H1 (cell line): Measurements from ENCODE around the gene SKOR2. TPM values are rescaled to one million over a fixed set of nuclear protein-coding genes. Genes with fewer than 3 reads are reported as not detected.

Source experiments
- CTCF ChIA-PET: fragments of 300-600 bp; sonication (Branson Sonifier 250); formaldehyde crosslinking; loops from one replicate; lab custom pipeline; 2021; ENCODE audit not compliant: partially characterized antibody; lab: Charles Lee
- POLR2A ChIA-PET: fragments of 300-600 bp; sonication (Branson Sonifier 250); formaldehyde crosslinking; loops from one replicate; lab custom pipeline; 2021; ENCODE audit warnings: inconsistent platforms; ENCODE audit not compliant: partially characterized antibody; lab: Charles Lee
- DNase-seq, 2 experiments: peaks; one replicate each; pipeline versions ENCODE4 v3.0.0 to v3.0.0-alpha.2; 2010 to 2022; ENCODE audit warnings: low spot score in 2 of 2, low read depth in 1 of 2, mixed read lengths in 1 of 2
- FAIRE-seq: peaks from 2 replicates; lab custom pipeline; 2011; peaks lifted over from hg19 to GRCh38; lab: Jason Lieb, UNC
- H2AFZ ChIP-seq: 2 replicates; pipeline ENCODE4 v1.8.1; 2012; ENCODE audit warnings: low read length, inconsistent platforms
- H2AK5ac ChIP-seq: 2 replicates; pipeline ENCODE4 v1.6.1; 2013; ENCODE audit warnings: low read depth, low read length
- H2BK120ac ChIP-seq: replicated peaks from 2 replicates; pipeline ENCODE3; 2013; ENCODE audit warnings: low read depth, low read length, inconsistent platforms
- H2BK12ac ChIP-seq: 2 replicates; pipeline ENCODE4 v1.6.1; 2013; ENCODE audit warnings: low read depth, low read length
- H2BK15ac ChIP-seq: 2 replicates; pipeline ENCODE4 v1.6.1; 2013; ENCODE audit warnings: low read length
- H2BK20ac ChIP-seq: 2 replicates; pipeline ENCODE4 v1.6.1; 2013; ENCODE audit warnings: low read length
- H2BK5ac ChIP-seq: 2 replicates; pipeline ENCODE4 v1.6.1; 2013; ENCODE audit warnings: low read depth, low read length
- H3K14ac ChIP-seq: 2 replicates; pipeline ENCODE4 v1.6.1; 2013; ENCODE audit warnings: inconsistent platforms; ENCODE audit not compliant: insufficient read length
- H3K18ac ChIP-seq: 2 replicates; pipeline ENCODE4 v1.6.1; 2013; ENCODE audit warnings: low read length; ENCODE audit errors: extremely low read depth
- H3K23ac ChIP-seq: 2 replicates; pipeline ENCODE4 v1.6.1; 2013; ENCODE audit warnings: inconsistent platforms; ENCODE audit not compliant: insufficient read length
- H3K23me2 ChIP-seq: 2 replicates; pipeline ENCODE4 v1.6.1; 2013; ENCODE audit warnings: low read depth, low read length
- H3K27ac ChIP-seq: 2 replicates; pipeline ENCODE4 v1.6.1; 2011; ENCODE audit warnings: low read depth, low read length, inconsistent platforms
- H3K27me3 ChIP-seq, 4 experiments: replicated peaks in 1 of 4; 1 replicate in 1 of 4; 2 replicates in 3 of 4; pipeline versions ENCODE4 v1.6.1 to v1.8.1; 2011 to 2013; ENCODE audit warnings: low read length in 3 of 4, mild to moderate bottlenecking in 3 of 4, inconsistent platforms in 2 of 4, mixed read lengths in 2 of 4, moderate library complexity in 1 of 4; ENCODE audit not compliant: control insufficient read depth in 3 of 4, insufficient read depth in 3 of 4; ENCODE audit errors: extremely low read depth in 1 of 4
- H3K36me3 ChIP-seq, 4 experiments: 2 replicates each; pipeline versions ENCODE4 v1.6.1 to v1.8.1; 2011 to 2013; ENCODE audit warnings: mild to moderate bottlenecking in 4 of 4, low read length in 3 of 4, moderate library complexity in 2 of 4, control low read depth in 1 of 4, inconsistent platforms in 1 of 4; ENCODE audit not compliant: insufficient read depth in 4 of 4, control insufficient read depth in 2 of 4
- H3K4ac ChIP-seq: replicated peaks from 2 replicates; pipeline ENCODE3; 2013; ENCODE audit warnings: low read length, low read depth, mixed read lengths, inconsistent platforms; ENCODE audit not compliant: insufficient read length
- H3K4me1 ChIP-seq, 4 experiments: replicated peaks in 1 of 4; 1 replicate in 1 of 4; 2 replicates in 3 of 4; pipeline versions ENCODE4 v1.6.1 to v1.8.1; 2011 to 2013; ENCODE audit warnings: low read length in 3 of 4, inconsistent platforms in 2 of 4, mixed read lengths in 1 of 4; ENCODE audit not compliant: insufficient read depth in 4 of 4, control insufficient read depth in 3 of 4
- H3K4me2 ChIP-seq, 2 experiments: 2 replicates each; pipeline versions ENCODE4 v1.6.1 to v1.8.1; 2011 to 2013; ENCODE audit warnings: low read depth in 2 of 2, low read length in 2 of 2, control low read depth in 1 of 2, inconsistent platforms in 1 of 2, mild to moderate bottlenecking in 1 of 2; ENCODE audit not compliant: insufficient read depth in 1 of 2
- H3K4me3 ChIP-seq, 4 experiments: fragments of 200-600, 300-600 bp in 1 of 4; sonication (generic), shearing (Covaris generic), sonication (Bioruptor Twin) in 1 of 4; 2 replicates each; pipeline versions ENCODE4 v1.5.1 to v1.8.1; 2011 to 2016; ENCODE audit warnings: low read length in 4 of 4, low read depth in 3 of 4, control low read depth in 2 of 4, inconsistent platforms in 2 of 4, mild to moderate bottlenecking in 2 of 4, mixed read lengths in 1 of 4, moderate library complexity in 1 of 4; ENCODE audit not compliant: insufficient read depth in 2 of 4; ENCODE audit errors: extremely low read depth in 1 of 4
- H3K56ac ChIP-seq: replicated peaks from 2 replicates; pipeline ENCODE3; 2013; ENCODE audit warnings: low read depth, mild to moderate bottlenecking, mixed read lengths, low read length, inconsistent platforms; ENCODE audit not compliant: insufficient read length
- H3K79me1 ChIP-seq: 2 replicates; pipeline ENCODE4 v1.6.1; 2013; ENCODE audit warnings: low read depth, low read length, control low read depth
- H3K79me2 ChIP-seq, 2 experiments: 2 replicates each; pipeline versions ENCODE4 v1.6.1 to v1.8.1; 2012 to 2013; ENCODE audit warnings: low read length in 2 of 2, mild to moderate bottlenecking in 2 of 2, inconsistent platforms in 1 of 2; ENCODE audit not compliant: insufficient read depth in 2 of 2, control insufficient read depth in 1 of 2
- H3K9ac ChIP-seq, 4 experiments: replicated peaks in 1 of 4; 1 replicate in 1 of 4; 2 replicates in 3 of 4; pipeline versions ENCODE4 v1.6.1 to v1.8.1; 2011 to 2013; ENCODE audit warnings: low read depth in 3 of 4, low read length in 3 of 4, control low read depth in 2 of 4, mild to moderate bottlenecking in 2 of 4, moderate library complexity in 2 of 4, inconsistent platforms in 1 of 4; ENCODE audit errors: extremely low read depth in 1 of 4
- H3K9me3 ChIP-seq, 2 experiments: 2 replicates each; pipeline versions ENCODE4 v1.6.1 to v1.8.1; 2012 to 2013; ENCODE audit warnings: mild to moderate bottlenecking in 2 of 2, moderate library complexity in 2 of 2, control low read depth in 1 of 2, inconsistent platforms in 1 of 2, low read depth in 1 of 2, low read length in 1 of 2, mixed read lengths in 1 of 2; ENCODE audit not compliant: insufficient read depth in 2 of 2
- H4K20me1 ChIP-seq, 2 experiments: replicated peaks in 1 of 2; 2 replicates each; pipeline versions ENCODE3 to v1.8.1; 2011 to 2013; ENCODE audit warnings: inconsistent platforms in 2 of 2, low read length in 2 of 2, mild to moderate bottlenecking in 1 of 2; ENCODE audit not compliant: insufficient read depth in 2 of 2, control insufficient read depth in 1 of 2
- H4K5ac ChIP-seq: 2 replicates; pipeline ENCODE4 v1.6.1; 2013; ENCODE audit warnings: low read length, low read depth, mixed read lengths, inconsistent platforms; ENCODE audit not compliant: insufficient read length
- H4K8ac ChIP-seq: 2 replicates; pipeline ENCODE4 v1.8.0; 2013; ENCODE audit warnings: mild to moderate bottlenecking, moderate library complexity, low read length, inconsistent platforms; ENCODE audit not compliant: insufficient read depth; ENCODE audit errors: extremely low read depth
- H4K91ac ChIP-seq: replicated peaks from 2 replicates; pipeline ENCODE3; 2013; ENCODE audit warnings: low read length, mixed read lengths, inconsistent platforms; ENCODE audit not compliant: insufficient read length
- BCL11A ChIP-seq, 2 experiments: IDR thresholded peaks; one replicate each; pipeline ENCODE4 v1.6.1; 2011; ENCODE audit warnings: low read depth in 2 of 2, low read length in 2 of 2, mild to moderate bottlenecking in 2 of 2
- NRF1 ChIP-seq: IDR thresholded peaks from 2 replicates; pipeline ENCODE4 v1.6.1; 2011; ENCODE audit warnings: mild to moderate bottlenecking, low read depth, low read length, improper control_type of control experiment
- SAP30 ChIP-seq: fragments of 300-600 bp; sonication (generic); IDR thresholded peaks from 2 replicates; pipeline ENCODE4 v1.7.1; 2012; ENCODE audit warnings: low read length, moderate library complexity, mild to moderate bottlenecking, inconsistent platforms; ENCODE audit not compliant: insufficient read depth, insufficient replicate concordance
- TEAD4 ChIP-seq: IDR thresholded peaks from 2 replicates; pipeline ENCODE4 v1.6.1; 2012; ENCODE audit warnings: low read depth, low read length, inconsistent platforms, mixed read lengths
- polyA plus RNA-seq, 7 experiments: library from polyadenylated mRNA; depleted of rRNA in 3 of 7; stranded (reverse) in 5 of 7; unstranded in 2 of 7; fragments of >200 nt in 5 of 7; fragments of 200-250 nt in 2 of 7; gene quantifications; 1 replicate in 5 of 7; 2 replicates in 1 of 7; 4 replicates in 1 of 7; pipeline versions ENCODE4 v1.2.1 to v1.2.3, GENCODE V29; 2011 to 2013; ENCODE audit warnings: missing spikeins in 2 of 7, mixed read lengths in 2 of 7
- total RNA-seq: library from RNA; stranded (reverse); fragmentation: NEBNext Ultra II Directional; extraction: Animal tissue kit (Norgen Biotek cat#: 25700); gene quantifications from 2 replicates; pipeline ENCODE4 v1.2.1, GENCODE V29; 2021

SKOR2 gene
- total and polyA plus RNA-seq, 2 of the 8 experiments (the other 6 are each of a cell fraction or from before 2014, with no cell fraction given), result 0.05 to 0.11 TPM

DNA sequence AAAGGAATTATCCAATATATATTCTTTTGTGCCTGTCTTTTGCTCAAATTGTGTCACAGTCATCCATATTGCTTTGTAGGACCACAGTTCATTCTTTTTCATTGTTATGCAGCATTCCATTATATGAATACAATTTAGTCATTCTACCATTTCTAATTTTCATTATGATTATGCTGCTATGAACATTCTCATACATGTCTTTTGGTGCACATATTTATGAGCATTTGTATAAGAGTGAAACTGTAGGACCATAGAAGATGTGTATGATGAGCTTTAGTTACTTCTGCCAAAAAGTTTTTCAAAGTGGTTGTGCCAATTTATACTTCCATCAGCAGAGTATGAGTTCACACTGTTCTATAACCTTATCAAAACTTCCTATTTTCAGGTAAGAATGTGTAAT is 83.0 kb downstream of the SKOR2 start:
- Histone ChIP-seq H2BK15ac (no peak overlapping the region), H4K20me1 (peaks cover 0 to 5% of the 10 kb centered on the region in 2 experiments), H3K79me1 (peaks cover 4% of the 10 kb centered on the region; the same call in 1 of the 2 replicates), H3K9ac (no peak overlapping the region), H3K4me1 (no peaks in the 10 kb centered on the region), H3K23me2 (no peaks in the 10 kb centered on the region), H2BK5ac (no peak overlapping the region), H3K27me3 (no peaks in the 10 kb centered on the region), H4K5ac (no peak overlapping the region), H3K23ac (no peak overlapping the region), H3K79me2 (peaks cover 0 to 58% of the 10 kb centered on the region in 2 experiments; a peak in 2 of 4 replicates), H3K27ac (no peak overlapping the region), H2BK120ac (no peak overlapping the region), H4K91ac (no peak overlapping the region), H3K4ac (no peak overlapping the region), H2BK20ac (no peak overlapping the region), H3K56ac (no peak overlapping the region), H2AFZ (no peak overlapping the region), H3K4me3 (no peak overlapping the region), H2BK12ac (no peak overlapping the region), H2AK5ac (no peak overlapping the region), H3K18ac (no peak overlapping the region), H3K14ac (no peak overlapping the region), H3K4me2 (no peak overlapping the region), H4K8ac (no peak overlapping the region), H3K9me3 (no peaks in the 10 kb centered on the region), H3K36me3 (peaks cover 0 to 2% (median 0%) of the 10 kb centered on the region in 4 experiments; a peak in 1 of 8 replicates)
- FAIRE-seq (no peak), DNase-seq (no peak)
- CTCF ChIA-PET, result no interaction called here
- POLR2A ChIA-PET, result interaction anchor here (0.9 to 1.4 kb wide), 3 partner anchors 11 to 68 kb away, joined by 3 read pairs; no protein-coding TSS in a partner anchor
- TF ChIP-seq TEAD4 (no peak), BCL11A (IDR thresholded peaks at IDR 0.05; ENCODE audit: low read depth in 2 of 2, low read length in 2 of 2) (no peak), NRF1 (no peak), SAP30 (no peak)
